Neural cell (in vitro differentiated cells): ENCODE measurements around the gene KRT2.

Source experiments
- CTCF ChIP-seq: fragments of 450-650 bp; IDR thresholded peaks from 2 replicates; pipeline ENCODE4 v1.5.1; 2014; ENCODE audit warnings: antibody characterized with exemption, mild to moderate bottlenecking, moderate library complexity; ENCODE audit not compliant: poor library complexity, severe bottlenecking
- EP300 ChIP-seq: fragments of 450-650 bp; conservative IDR thresholded peaks from 2 replicates; pipeline ENCODE4 v1.6.1; 2014; ENCODE audit warnings: antibody characterized with exemption, mild to moderate bottlenecking, moderate library complexity; ENCODE audit not compliant: poor library complexity, severe bottlenecking
- EZH2 ChIP-seq: fragments of 200-600, 300-800 bp; shearing (Covaris generic), sonication (generic); IDR thresholded peaks from 2 replicates; pipeline ENCODE4 v1.6.1; 2014; ENCODE audit warnings: antibody characterized with exemption, low read length, borderline replicate concordance, mild to moderate bottlenecking; ENCODE audit not compliant: insufficient read depth, poor library complexity, severe bottlenecking
- POLR2AphosphoS5 ChIP-seq: IDR thresholded peaks from 2 replicates; pipeline ENCODE4 v1.6.1; 2012
- RAD21 ChIP-seq: fragments of 450-650 bp; conservative IDR thresholded peaks from 2 replicates; pipeline ENCODE4 v1.6.1; 2014; ENCODE audit warnings: antibody characterized with exemption, mild to moderate bottlenecking, moderate library complexity
- REST ChIP-seq: IDR thresholded peaks from 2 replicates; pipeline ENCODE4 v1.6.1; 2012; ENCODE audit warnings: borderline replicate concordance
- SMC3 ChIP-seq: fragments of 450-650 bp; conservative IDR thresholded peaks from 2 replicates; pipeline ENCODE4 v1.6.1; 2014; ENCODE audit warnings: antibody characterized with exemption, mild to moderate bottlenecking, moderate library complexity; ENCODE audit not compliant: poor library complexity
- TAF1 ChIP-seq: IDR thresholded peaks from 2 replicates; pipeline ENCODE4 v1.6.1; 2012; ENCODE audit warnings: low read depth

GRCh38 chr12:52618216-52618615 is 33.8 kb downstream of the KRT2 start, which contains the start of gene KRT73:
- no peak for TF ChIP-seq TAF1
- TF ChIP-seq CTCF: no peak
- TF ChIP-seq POLR2AphosphoS5: no peak
- TF ChIP-seq REST: no peak
- no peak for TF ChIP-seq EZH2
- TF ChIP-seq EP300: no peak
- TF ChIP-seq RAD21: no peak
- no peak for TF ChIP-seq SMC3
